Measurements from ENCODE around the gene RNF168. TPM values are rescaled to one million over a fixed set of nuclear protein-coding genes. Genes with fewer than 3 reads are reported as not detected.
"Not testable (repeated sequence)": the region's sequence is repeated elsewhere in the genome, so short reads cannot be mapped to it uniquely, and the experiment has no call there.

The RNF168 gene
- total RNA-seq, 1 experiment from 2014 or later: 19.9 TPM

DNA sequence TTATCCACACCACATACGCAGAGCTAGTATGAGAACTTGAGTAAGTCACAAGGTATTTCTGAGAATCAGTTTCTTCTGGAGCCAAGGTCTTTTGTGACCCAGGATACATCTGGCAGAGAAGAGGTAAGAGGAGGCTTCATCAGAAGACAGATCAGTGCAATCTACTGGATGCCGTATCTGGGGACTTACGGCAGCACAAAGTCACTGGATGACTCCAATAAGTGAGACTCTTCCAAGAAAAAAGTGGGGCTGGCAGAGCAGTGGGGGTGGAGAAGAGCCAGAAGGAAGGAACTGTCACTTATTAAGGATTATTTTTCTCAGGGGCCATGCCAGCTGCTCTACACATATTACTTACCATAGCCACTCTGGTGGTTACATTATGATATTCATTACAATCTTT, 39.8 kb downstream of the RNF168 start:
- no peak for DNase-seq (ENCODE audit: low read depth)

DNA sequence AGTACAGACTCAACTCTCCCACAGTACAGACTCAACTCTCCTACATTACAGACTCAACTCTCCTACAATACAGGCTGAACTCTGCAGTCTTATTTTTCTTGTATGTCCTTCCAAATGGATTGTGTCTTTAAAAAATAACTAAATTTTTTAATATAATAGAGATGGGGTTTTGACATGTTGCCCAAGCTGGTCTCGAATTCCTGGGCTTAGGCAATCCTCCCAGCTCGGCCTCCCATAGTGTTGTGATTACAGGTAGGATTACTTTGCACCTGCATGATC, 40.2 kb downstream of the RNF168 start:
- no peak for DNase-seq (ENCODE audit: low read depth)

DNA sequence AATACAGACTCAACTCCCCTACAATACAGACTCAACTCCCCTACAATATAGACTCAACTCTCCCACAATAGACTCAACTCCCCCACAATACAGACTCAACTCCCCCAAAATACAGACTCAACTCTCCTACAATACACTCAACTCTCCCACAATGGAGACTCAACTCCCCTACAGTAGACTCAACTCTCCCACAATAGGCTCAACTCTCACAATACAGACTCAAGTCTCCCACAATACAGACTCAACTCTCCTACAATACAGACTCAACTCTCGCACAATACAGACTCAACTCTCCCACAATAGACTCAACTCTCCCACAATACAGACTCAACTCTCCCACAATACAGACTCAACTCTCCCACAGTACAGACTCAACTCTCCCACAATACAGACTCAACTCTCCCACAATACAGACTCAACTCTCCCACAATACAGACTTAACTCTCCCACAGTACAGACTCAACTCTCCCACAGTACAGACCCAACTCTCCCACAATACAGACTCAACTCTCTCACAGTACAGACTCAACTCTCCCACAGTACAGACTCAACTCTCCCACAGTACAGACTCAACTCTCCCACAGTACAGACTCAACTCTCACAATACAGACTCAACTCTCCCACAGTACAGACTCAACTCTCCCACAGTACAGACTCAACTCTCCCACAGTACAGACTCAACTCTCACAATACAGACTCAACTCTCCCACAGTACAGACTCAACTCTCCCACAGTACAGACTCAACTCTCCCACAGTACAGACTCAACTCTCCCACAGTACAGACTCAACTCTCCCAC, 40.7 kb downstream of the RNF168 start:
- not testable (repeated sequence) for DNase-seq (ENCODE audit: low read depth)

DNA sequence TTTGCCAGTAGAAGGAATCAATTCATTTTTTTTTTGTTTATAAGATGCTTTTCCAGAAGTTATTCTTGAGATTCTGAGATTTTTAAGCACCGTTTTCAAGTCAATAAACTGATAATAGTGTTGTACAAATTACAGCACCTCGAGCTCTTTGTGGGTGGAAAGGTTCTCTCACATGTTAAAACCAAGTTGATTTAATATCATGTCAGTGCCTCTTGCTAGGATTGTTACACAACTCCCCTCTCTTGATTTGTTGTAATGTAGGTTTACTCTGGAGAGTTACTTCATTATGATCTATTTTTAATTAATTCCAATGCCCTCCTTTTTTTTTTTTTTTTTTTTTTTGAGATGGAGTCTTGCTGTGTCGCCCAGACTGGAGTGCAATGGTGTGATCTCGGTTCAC, 45.5 kb downstream of the RNF168 start:
- no peak for DNase-seq (ENCODE audit: low read depth)

GRCh38 chr3:196457470-196457869, 46.1 kb downstream of the RNF168 start:
- DNase-seq (ENCODE audit: low read depth): not testable (repeated sequence)

GRCh38 chr3:196454935-196455334, 48.6 kb downstream of the RNF168 start:
- DNase-seq (ENCODE audit: low read depth): no peak

DNA sequence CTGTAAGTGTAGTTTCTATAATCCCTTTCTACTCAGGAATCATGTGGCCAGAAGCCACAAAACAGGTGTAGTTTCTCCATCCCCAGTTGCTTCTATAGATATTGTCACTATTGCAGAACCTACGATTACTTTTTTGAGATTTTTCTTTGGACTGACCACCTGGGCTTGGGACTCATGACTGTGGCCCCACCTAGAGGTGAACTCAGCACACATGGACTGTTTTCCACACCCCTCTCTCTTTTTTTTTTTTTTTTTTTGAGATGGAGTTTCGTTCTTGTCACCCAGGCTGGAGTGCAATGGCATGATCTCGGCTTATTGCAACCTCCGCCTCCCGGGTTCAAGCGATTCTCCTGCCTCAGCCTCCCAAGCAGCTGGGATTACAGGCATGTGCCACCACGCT, 58.2 kb downstream of the RNF168 start:
- DNase-seq (ENCODE audit: low read depth): peak; percentile 18

DNA sequence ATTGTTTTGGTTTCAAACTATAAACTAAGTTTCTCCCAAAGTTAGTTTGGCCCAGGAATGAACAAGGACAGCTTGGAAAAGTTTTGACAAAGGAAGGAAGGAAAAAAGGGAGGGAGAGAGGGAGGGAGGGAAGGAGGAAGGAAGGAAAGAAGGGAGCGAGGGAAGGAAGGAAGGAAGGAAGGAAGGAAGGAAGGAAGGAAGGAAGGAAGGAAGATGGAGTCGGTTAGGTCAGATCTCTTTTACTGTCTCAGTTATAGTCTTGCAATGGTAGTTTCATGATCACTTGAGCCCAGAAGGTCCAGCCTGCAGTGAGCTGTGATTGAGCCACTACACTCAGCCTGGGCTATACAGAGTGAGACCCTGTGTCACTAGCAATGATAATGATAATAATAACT, 59.1 kb downstream of the RNF168 start:
- DNase-seq (ENCODE audit: low read depth): no peak

DNA sequence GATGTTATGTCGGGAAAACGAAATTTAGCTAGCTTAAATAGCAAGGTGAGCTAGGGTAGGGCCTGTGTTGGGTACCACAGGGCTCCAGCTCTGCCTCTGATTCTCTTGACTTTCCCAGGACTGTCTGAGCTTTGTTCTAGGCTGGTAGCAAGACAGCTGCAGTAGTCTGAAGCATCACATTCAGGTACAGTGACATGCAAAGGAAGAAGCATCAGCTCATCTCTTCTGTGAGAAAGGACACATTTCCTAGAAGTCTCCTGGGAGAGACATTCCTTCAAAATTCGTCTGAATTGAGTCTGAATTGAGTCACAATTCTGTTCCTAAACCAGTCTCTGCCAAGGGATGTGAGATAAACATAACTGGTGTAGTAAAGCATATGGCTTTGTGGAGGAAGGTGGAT, 62.9 kb downstream of the RNF168 start:
- DNase-seq (ENCODE audit: low read depth): no peak

- peak; percentile 87 for DNase-seq (ENCODE audit: low read depth)
These were observed 63.5 kb downstream of the RNF168 start for GRCh38 chr3:196440041-196440537.

- DNase-seq (ENCODE audit: low read depth): peak; percentile 91
These were observed 71.3 kb downstream of the RNF168 start, which contains the start of gene UBXN7 for GRCh38 chr3:196432137-196432879. Gene UBXN7 (minus strand): TSS chr3:196432427. CDS start chr3:196432399, 28 bp downstream.

- peak; percentile 64 for DNase-seq (ENCODE audit: low read depth)
These were observed 72.1 kb downstream of the RNF168 start for GRCh38 chr3:196431181-196432136.

DNA sequence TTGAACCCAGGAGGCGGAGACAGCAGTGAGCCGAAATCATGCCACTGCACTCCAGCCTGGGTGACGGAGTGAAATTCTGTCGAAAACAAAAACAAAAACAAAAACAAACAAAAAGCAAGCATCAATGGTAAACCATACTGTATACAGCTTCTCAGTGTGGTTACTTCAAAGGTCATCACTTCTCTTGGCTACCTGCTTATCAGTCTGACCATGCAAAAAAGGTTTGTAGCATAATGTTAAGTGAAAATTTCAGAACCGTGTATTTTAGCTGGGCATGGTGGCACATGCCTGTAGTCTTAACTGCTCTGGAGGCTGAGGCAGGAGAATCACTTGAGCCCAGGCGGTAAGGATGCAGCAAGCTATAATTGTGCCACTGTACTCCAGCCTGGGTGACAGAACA, 75.5 kb downstream of the RNF168 start:
- no peak for DNase-seq (ENCODE audit: low read depth)

DNA sequence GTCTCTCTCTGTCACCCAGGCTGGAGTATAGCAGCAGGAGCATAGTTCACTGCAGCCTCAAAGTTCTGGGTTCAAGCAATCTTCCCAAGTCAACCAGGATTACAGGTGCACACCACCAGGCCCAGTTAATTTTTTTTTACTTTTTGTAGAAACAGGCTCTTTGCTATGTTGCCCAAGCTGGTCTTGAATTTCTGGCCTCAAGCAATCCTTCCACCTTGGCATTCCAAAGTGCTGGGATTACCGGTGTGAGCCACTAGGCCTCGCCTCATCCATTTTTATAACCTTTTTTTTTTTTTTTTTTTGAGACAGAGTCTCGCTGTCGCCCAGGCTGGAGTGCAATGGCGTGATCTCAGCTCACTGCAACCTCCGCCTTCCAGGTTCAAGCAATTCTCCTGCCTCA, 79.1 kb downstream of the RNF168 start:
- not testable (repeated sequence) for DNase-seq (ENCODE audit: low read depth)

DNA sequence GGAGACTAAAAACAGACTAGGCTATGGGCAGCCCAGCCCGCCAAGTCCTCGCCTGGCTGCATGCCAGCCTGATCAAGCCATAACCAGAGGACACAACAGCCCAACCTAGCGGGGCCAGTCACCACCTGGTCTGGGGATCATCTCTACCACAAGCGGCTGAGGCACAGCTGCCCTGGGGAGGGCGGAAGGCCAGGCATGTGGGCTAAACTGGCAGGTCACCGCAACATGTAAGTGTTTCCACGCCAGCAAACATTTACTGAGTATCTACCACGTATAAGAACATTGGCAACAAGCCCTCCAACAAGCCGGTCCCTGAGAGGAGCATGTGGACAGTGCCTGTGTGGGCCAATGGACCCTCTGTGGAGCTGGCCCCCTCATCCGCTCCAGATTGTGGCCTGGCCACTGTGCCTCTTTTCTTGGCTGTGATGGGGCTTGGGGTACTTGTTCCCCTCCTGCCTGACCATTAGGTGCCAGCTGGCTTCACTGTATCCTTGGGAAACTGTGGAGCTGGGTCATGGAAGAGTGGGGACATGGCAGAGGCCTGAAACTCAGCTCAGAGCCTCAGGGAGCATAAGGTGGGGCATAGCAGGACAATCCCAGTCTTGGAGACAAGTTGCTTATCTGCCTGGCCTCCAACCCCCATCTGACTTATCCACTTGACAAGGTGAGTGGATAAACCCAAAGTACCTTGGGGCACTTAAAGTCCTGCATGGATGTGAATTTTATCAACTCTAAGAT, 80.4 kb downstream of the RNF168 start:
- DNase-seq (ENCODE audit: low read depth): peak; percentile 33

GRCh38 chr3:196421668-196422067, 81.9 kb downstream of the RNF168 start:
- DNase-seq (ENCODE audit: low read depth): not testable (repeated sequence)

DNA sequence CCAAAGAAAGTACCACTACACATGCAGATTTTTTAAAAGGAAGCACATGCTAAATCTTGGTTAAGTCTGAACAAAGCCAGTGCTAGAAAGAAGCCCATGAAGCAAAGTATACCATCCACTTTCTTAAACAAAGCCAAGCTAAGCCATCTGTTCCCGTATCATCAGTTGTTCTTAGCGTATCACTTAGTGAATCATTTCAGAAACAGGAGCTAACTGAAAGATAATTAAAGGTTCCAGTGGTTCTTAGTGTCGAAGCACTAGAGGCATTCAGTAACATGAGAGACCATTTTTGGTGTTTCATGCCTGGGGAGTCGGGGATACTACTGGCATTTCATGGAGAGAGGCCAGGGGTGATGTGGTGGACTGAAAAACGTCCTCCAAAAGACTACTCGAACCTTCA, 84.2 kb downstream of the RNF168 start:
- DNase-seq (ENCODE audit: low read depth): no peak

Measured in RPMI7951 (cell line).